GM19099 (cell line): ENCODE results near the gene TEX11.

Experiments used
- POLR2A ChIP-seq: IDR thresholded peaks from 3 replicates; pipeline ENCODE4 v1.6.1; 2011; ENCODE audit warnings: low read depth; ENCODE audit not compliant: insufficient read length; ENCODE audit errors: extremely low read depth

The TEX11 gene

GRCh38 chrX:70504772-70505450 lies 403.6 kb downstream of the TEX11 start:
- no peak for TF ChIP-seq POLR2A

GRCh38 chrX:70500826-70501225 lies 407.7 kb downstream of the TEX11 start:
- no peak for TF ChIP-seq POLR2A

GRCh38 chrX:70498129-70498528 lies 410.4 kb downstream of the TEX11 start:
- no peak for TF ChIP-seq POLR2A

GRCh38 chrX:70497026-70497425 lies 411.5 kb downstream of the TEX11 start:
- TF ChIP-seq POLR2A = no peak

GRCh38 chrX:70496491-70496890 lies 412.0 kb downstream of the TEX11 start:
- TF ChIP-seq POLR2A = no peak

- TF ChIP-seq POLR2A = no peak
Observed at GRCh38 chrX:70494441-70494840, 414.1 kb downstream of the TEX11 start.

- TF ChIP-seq POLR2A = no peak
Observed at GRCh38 chrX:70488856-70489255, 419.7 kb downstream of the TEX11 start.

GRCh38 chrX:70485466-70485865 lies 423.0 kb downstream of the TEX11 start:
- TF ChIP-seq POLR2A = no peak

- no peak for TF ChIP-seq POLR2A
Observed at GRCh38 chrX:70482300-70482699, 426.2 kb downstream of the TEX11 start.

- no peak for TF ChIP-seq POLR2A
Observed at GRCh38 chrX:70481471-70482270, 426.8 kb downstream of the TEX11 start.

- TF ChIP-seq POLR2A = no peak
Observed at GRCh38 chrX:70480660-70481018, 427.9 kb downstream of the TEX11 start.

- TF ChIP-seq POLR2A = no peak
Observed at GRCh38 chrX:70479922-70480659, 428.4 kb downstream of the TEX11 start.

GRCh38 chrX:70479247-70479921 lies 429.1 kb downstream of the TEX11 start:
- no peak for TF ChIP-seq POLR2A
